Smooth muscle cell (in vitro differentiated cells): Measurements from ENCODE around the gene PPP4R3A. TPM values are rescaled to one million over a fixed set of nuclear protein-coding genes. Genes with fewer than 3 reads are reported as not detected.

Source experiments
- DNase-seq: peaks from one replicate; lab custom pipeline; 2025; ENCODE audit not compliant: unreplicated experiment; lab: John Stamatoyannopoulos, UW
- H2AFZ ChIP-seq: fragments of 200-600 bp; sonication (generic); 2 replicates; pipeline ENCODE4 v1.6.0; 2016; ENCODE audit warnings: antibody characterized with exemption, low read depth, mild to moderate bottlenecking
- H3F3A ChIP-seq: fragments of 200-600 bp; sonication (generic); 2 replicates; pipeline ENCODE4 v1.6.0; 2017; ENCODE audit warnings: antibody characterized with exemption, low read depth
- H3K27ac ChIP-seq: fragments of 200-600 bp; sonication (generic); 2 replicates; pipeline ENCODE4 v1.5.1; 2016; ENCODE audit warnings: low read depth, mild to moderate bottlenecking
- H3K27me3 ChIP-seq: fragments of 200-600 bp; sonication (generic); 2 replicates; pipeline ENCODE4 v1.6.1; 2016; ENCODE audit warnings: low read depth, mild to moderate bottlenecking
- H3K36me3 ChIP-seq: fragments of 200-600 bp; sonication (generic); 2 replicates; pipeline ENCODE4 v1.5.1; 2016; ENCODE audit warnings: low read depth
- H3K4me1 ChIP-seq: fragments of 200-600 bp; sonication (generic); 2 replicates; pipeline ENCODE4 v1.5.1; 2016; ENCODE audit warnings: low read depth
- H3K4me2 ChIP-seq: fragments of 200-600 bp; sonication (generic); 2 replicates; pipeline ENCODE4 v1.6.0; 2016; ENCODE audit warnings: mild to moderate bottlenecking
- H3K4me3 ChIP-seq: fragments of 200-600 bp; sonication (generic); 2 replicates; pipeline ENCODE4 v1.5.1; 2016; ENCODE audit warnings: mild to moderate bottlenecking
- H3K79me2 ChIP-seq: fragments of 200-600 bp; sonication (generic); 2 replicates; pipeline ENCODE4 v1.6.0; 2016; ENCODE audit warnings: low read depth, mild to moderate bottlenecking
- H3K9ac ChIP-seq: fragments of 200-600 bp; sonication (generic); 2 replicates; pipeline ENCODE4 v1.6.0; 2016; ENCODE audit warnings: low read depth
- H3K9me3 ChIP-seq: fragments of 200-600 bp; sonication (generic); replicated peaks from 2 replicates; pipeline ENCODE4 v1.5.1; 2016; ENCODE audit warnings: low read depth
- H4K20me1 ChIP-seq: fragments of 200-600 bp; sonication (generic); 2 replicates; pipeline ENCODE4 v1.6.0; 2016; ENCODE audit warnings: low read depth
- WGBS: methylation state at CpG from one replicate; pipeline ENCODE4 v1.1.7; 2016; ENCODE audit warnings: low lambda C conversion rate; 5-methylcytosine and 5-hydroxymethylcytosine counted together
- polyA plus RNA-seq: library from polyadenylated mRNA; unstranded; fragments of >200 nt; fragmentation: Nextera tagmentation; extraction: Ambion mirVana; gene quantifications from 2 replicates; pipeline ENCODE4 v1.2.1, GENCODE V29; 2016
- total RNA-seq: library from RNA; depleted of rRNA; stranded (reverse); fragments of >200 nt; gene quantifications from 2 replicates; pipeline ENCODE4 v1.2.3, GENCODE V29; 2014
- TF ChIP-seq, protein P1 (sequence below): fragments of 200-600 bp; sonication (generic); IDR thresholded peaks from 2 replicates; pipeline ENCODE4 v1.5.1; 2017; ENCODE audit warnings: borderline replicate concordance, mild to moderate bottlenecking, antibody characterized with exemption; ENCODE audit not compliant: insufficient read depth, poor library complexity, severe bottlenecking

PPP4R3A gene
- total and polyA plus RNA-seq, 2 experiments from 2014 or later: 35.3 to 62.7 TPM

DNA sequence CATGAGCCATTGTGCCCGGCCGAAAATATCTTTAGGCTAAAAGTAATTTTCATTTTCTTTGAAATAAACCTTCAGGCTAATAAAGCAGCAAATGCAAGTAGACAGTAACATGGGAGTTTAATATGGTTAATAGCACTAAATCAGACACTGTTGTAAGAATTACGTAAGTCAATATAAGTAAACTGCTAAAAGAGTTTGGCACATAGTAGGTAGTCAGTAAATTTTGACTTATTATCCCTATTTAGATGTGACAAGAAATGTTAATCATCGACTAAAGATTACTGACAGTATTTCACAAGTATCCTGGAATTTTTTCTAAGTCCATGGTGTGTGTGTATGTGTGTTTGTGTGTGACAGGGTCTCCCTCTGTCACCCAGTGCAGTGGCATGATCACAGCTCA, 3.9 kb downstream of the PPP4R3A start:
- H3K9me3 ChIP-seq: no peaks in the 10 kb centered on the region
- DNase-seq: no peak
- no peak overlapping the region for H3K4me3 ChIP-seq
- no peak overlapping the region for H3K27ac ChIP-seq
- peaks cover 3% of the 10 kb centered on the region for H3K36me3 ChIP-seq
- WGBS: 96% methylated on average over 4 of the region's 4 CpGs
- H3K9ac ChIP-seq: no peak overlapping the region
- H4K20me1 ChIP-seq: peaks cover 77% of the 10 kb centered on the region
- no peaks in the 10 kb centered on the region for H3K27me3 ChIP-seq
- H3K4me1 ChIP-seq: peaks cover 11% of the 10 kb centered on the region
- peaks cover 3% of the 10 kb centered on the region for H3F3A ChIP-seq
- H2AFZ ChIP-seq: no peak overlapping the region
- peak overlapping the region; percentile 24 for H3K4me2 ChIP-seq
- TF ChIP-seq, protein P1, sequence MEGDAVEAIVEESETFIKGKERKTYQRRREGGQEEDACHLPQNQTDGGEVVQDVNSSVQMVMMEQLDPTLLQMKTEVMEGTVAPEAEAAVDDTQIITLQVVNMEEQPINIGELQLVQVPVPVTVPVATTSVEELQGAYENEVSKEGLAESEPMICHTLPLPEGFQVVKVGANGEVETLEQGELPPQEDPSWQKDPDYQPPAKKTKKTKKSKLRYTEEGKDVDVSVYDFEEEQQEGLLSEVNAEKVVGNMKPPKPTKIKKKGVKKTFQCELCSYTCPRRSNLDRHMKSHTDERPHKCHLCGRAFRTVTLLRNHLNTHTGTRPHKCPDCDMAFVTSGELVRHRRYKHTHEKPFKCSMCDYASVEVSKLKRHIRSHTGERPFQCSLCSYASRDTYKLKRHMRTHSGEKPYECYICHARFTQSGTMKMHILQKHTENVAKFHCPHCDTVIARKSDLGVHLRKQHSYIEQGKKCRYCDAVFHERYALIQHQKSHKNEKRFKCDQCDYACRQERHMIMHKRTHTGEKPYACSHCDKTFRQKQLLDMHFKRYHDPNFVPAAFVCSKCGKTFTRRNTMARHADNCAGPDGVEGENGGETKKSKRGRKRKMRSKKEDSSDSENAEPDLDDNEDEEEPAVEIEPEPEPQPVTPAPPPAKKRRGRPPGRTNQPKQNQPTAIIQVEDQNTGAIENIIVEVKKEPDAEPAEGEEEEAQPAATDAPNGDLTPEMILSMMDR: no peak
- H3K79me2 ChIP-seq: peaks cover 85% of the 10 kb centered on the region

DNA sequence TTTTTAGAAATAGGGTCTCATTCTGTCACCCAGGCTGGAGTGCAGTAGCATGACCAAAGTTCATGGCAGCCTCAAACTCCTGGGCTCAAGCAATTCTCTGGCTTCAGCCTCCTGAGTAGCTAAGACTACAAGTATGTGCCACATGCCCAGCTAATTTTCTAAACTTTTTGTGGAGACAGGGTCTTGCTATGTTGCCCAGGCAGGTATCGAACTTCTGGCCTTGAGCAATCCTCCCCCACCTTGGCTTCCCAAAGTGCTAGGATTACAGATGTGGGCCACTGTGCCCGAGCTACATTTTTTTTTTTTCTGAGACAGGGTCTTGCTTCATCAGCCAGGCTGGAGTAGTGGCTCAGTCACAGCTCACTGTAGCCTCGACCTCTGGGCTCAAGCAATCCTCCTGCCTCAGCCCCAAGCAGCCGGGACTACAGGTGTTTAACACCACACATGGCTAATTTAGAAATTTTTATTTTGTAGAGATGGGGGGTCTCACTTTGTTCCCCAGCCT, 7.1 kb downstream of the PPP4R3A start:
- no peak for DNase-seq
- H2AFZ ChIP-seq: no peak overlapping the region
- H3K36me3 ChIP-seq: peaks cover 3% of the 10 kb centered on the region
- H4K20me1 ChIP-seq: peaks cover 97% of the 10 kb centered on the region
- no peak overlapping the region for H3K9ac ChIP-seq
- no peaks in the 10 kb centered on the region for H3K27me3 ChIP-seq
- H3K9me3 ChIP-seq: no peaks in the 10 kb centered on the region
- TF ChIP-seq, protein P1: no peak
- WGBS: 99% methylated on average over 4 of the region's 4 CpGs
- H3K4me3 ChIP-seq: no peak overlapping the region
- H3K79me2 ChIP-seq: peaks cover 99% of the 10 kb centered on the region
- H3K27ac ChIP-seq: no peak overlapping the region
- H3K4me1 ChIP-seq: peaks cover 6% of the 10 kb centered on the region
- H3F3A ChIP-seq: no peaks in the 10 kb centered on the region
- no peak overlapping the region for H3K4me2 ChIP-seq

DNA sequence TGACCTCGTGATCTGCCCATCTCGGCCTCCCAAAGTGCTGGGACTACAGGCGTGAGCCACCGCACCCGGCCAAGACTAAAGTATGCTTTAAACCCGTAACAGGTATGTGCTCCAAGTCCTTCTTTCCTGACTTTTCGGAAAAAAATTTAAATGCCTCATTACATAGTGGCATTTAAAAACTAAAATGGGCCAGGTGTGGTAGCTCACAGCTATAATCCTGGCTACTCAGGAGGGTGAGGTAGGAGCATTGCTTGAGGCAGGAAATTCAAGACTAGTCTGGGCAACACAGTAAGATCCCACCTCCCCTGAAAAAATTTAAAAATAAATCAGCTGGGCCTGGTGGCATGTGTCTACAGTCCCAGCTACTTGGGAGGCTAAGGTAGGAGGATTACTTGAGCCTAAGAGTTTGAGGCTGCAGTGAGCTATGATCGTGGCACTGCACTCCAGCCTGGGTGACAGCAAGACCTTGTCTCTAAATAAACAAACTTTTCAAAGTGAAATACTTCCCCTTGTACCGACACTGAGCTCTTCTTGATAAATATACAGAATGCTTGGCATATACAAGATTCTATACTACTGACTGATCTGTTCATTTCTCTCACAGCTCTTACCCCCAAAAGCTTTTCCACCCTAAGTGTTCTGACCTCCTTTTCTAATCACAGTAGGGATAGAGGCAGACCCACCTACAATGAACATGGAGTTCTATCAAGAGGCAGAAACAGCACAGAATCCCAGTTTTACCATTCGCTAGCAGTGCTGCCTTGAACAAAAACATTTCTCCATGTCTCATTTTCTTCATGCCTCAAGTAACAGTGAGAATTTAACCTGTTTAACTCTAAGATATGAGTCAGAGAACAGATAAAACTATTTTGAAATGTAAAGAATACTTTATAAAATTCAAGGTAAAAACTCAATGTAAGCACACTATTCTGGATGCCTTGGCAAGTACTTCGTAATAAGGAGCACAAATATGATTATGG, 7.9 kb downstream of the PPP4R3A start:
- H3K9ac ChIP-seq: no peak overlapping the region
- peaks cover 100% of the 10 kb centered on the region for H3K79me2 ChIP-seq
- H3K27ac ChIP-seq: no peak overlapping the region
- 96% methylated on average over 11 of the region's 11 CpGs for WGBS
- TF ChIP-seq, protein P1: no peak
- H3K4me3 ChIP-seq: no peak overlapping the region
- H3K4me1 ChIP-seq: no peaks in the 10 kb centered on the region
- H3F3A ChIP-seq: no peaks in the 10 kb centered on the region
- no peak overlapping the region for H3K4me2 ChIP-seq
- no peak overlapping the region for H2AFZ ChIP-seq
- H4K20me1 ChIP-seq: peaks cover 99% of the 10 kb centered on the region
- H3K36me3 ChIP-seq: peaks cover 3% of the 10 kb centered on the region
- DNase-seq: no peak
- no peaks in the 10 kb centered on the region for H3K9me3 ChIP-seq
- no peaks in the 10 kb centered on the region for H3K27me3 ChIP-seq
